Measurements from ENCODE around the gene NLN.

NLN gene

DNA sequence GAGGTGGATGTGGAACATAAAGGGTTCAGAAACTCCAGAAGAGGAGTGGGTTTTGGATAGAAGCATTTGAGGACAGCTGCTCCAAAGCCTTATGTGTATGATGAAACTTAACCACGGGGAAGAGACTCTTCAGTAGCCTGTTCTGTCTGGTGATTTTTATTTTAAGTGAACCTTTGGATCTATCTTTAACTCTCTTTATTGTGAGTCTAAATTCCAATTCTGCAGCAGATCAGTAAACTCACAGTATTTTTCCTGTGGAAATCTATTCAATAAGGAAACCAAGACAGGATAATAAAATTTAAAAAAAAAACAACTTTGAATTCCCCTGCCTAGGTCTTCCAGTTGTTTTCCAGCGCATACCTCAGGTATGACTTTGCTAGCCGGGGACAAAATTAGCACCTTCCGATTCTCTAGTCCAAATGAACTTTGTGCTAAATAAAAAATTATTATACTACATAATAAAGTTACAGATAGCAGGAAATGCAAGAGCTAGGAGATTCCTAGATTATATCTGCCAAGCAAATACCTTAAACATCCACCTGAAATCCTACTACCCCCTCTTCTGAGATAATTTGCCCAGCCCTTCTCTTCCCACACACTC is 101.9 kb downstream of the NLN start:
- TF ChIP-seq, protein P1, sequence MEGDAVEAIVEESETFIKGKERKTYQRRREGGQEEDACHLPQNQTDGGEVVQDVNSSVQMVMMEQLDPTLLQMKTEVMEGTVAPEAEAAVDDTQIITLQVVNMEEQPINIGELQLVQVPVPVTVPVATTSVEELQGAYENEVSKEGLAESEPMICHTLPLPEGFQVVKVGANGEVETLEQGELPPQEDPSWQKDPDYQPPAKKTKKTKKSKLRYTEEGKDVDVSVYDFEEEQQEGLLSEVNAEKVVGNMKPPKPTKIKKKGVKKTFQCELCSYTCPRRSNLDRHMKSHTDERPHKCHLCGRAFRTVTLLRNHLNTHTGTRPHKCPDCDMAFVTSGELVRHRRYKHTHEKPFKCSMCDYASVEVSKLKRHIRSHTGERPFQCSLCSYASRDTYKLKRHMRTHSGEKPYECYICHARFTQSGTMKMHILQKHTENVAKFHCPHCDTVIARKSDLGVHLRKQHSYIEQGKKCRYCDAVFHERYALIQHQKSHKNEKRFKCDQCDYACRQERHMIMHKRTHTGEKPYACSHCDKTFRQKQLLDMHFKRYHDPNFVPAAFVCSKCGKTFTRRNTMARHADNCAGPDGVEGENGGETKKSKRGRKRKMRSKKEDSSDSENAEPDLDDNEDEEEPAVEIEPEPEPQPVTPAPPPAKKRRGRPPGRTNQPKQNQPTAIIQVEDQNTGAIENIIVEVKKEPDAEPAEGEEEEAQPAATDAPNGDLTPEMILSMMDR (IDR thresholded peaks at IDR 0.05), result no peak
- H3K4me3 ChIP-seq, result no peak overlapping the region
- H3K27ac ChIP-seq, result no peak overlapping the region
- no peak for DNase-seq (ENCODE audit: low spot score)

DNA sequence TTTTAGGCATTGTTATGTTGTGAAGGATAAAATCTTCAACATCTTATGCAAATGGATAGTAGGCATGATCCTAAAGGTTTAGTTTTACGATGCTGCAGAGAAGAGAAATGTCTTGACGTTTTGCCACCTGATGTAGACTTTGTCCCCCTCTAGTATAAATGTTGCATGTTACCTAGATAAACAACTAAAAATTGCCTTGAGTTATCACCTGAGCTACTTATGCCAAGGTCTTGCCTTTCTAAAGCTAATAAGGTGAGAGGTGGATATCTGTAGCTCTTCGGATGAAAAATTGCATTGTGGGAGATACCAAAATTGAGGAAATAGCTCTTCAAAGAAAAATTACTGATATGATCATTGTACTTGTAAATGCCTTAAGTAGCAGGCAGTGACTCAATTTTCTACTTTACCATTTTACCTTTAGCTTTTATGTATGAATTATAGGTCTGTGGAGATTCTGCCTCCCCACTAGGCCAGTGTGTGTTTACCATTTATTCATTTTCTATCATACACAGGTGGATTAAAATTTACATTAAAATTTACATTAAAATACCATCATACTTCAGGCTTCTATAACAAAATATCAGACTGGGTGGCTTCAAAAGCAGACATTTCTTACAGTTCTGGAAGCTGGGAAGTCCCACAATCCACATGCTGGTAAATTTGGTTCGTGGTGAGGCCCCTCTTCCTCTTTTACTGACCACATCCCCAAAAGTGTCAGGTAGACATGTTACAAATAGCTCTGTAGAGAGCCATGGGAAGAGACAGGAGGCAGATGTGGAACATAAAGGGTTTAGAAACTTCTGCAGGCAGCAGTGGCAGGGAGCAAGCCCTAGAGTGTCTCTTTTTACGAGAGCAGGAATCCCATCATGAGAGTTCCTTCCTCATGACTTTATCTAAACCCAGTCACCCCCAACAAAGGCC is 103.7 kb downstream of the NLN start:
- no peak for DNase-seq (ENCODE audit: low spot score)
- TF ChIP-seq, protein P1 (IDR thresholded peaks at IDR 0.05), result no peak
- Histone ChIP-seq H3K27ac (no peak overlapping the region), H3K4me3 (no peak overlapping the region)

DNA sequence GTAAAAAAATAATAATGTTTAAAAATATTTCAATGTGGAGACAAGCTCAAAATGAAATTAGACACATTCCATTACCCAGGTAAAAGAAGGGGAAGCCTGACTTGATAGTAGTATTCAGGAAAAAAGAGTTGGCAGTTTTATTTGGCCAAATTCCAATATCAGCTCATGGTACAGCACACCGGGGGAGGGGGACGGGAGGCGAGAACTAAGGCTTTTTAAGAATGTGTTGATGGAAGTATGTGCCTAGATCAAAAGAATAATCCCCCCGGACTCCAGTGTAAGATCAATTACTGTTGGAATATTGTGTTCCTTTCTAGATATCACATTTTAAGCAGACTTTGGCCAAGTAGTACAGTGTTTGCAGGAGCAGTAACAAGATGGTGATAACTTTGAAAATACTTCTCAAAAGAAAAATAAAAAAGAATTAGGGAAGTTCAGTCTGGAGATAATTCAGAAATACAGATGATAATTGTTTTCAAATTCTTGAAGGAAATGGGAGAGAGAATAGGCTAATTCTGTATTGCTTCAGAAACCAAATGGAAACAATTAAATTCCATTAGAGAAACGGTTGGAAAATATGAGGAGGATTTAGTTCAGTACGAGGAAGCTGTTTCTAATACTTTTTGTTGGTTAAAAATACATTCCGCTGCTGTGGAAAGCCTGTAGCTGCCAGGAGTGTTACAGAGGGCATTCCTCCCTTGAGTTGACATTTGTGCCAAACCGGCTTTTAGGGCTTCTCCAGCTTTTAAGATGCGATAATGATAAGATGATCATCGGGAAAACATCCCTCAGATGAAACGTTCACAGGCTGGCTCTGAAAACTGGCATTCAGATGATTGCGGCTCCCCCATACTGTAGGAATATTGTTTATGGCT is 106.3 kb downstream of the NLN start:
- TF ChIP-seq, protein P1 (IDR thresholded peaks at IDR 0.05), result no peak
- no peak for DNase-seq (ENCODE audit: low spot score)
- Histone ChIP-seq H3K4me3 (peak overlapping the region; percentile 43), H3K27ac (peak overlapping the region in 1 of 2 donors; percentile 33)

DNA sequence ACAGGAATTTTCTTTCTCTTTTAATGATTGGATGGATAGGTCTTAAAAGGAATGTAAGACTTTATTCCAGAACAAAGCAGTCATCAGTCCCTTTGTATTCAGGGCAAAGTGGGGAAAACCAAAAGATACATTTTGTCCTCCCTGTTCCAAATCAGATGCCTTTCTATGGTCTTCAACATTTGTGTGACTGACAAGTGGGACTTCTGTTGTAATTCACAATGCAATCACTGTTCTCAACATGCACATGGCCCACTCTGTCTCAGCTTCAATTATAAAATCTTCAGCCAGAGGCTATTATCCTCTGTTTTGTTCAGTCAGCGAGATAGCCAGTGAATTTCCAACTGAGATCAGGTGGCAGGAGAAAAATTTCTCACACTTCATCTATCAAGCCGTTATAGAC is 108.9 kb downstream of the NLN start:
- DNase-seq (ENCODE audit: low spot score), result no peak
- H3K27ac ChIP-seq, result no peak overlapping the region
- TF ChIP-seq, protein P1 (IDR thresholded peaks at IDR 0.05), result no peak
- no peak overlapping the region for H3K4me3 ChIP-seq

DNA sequence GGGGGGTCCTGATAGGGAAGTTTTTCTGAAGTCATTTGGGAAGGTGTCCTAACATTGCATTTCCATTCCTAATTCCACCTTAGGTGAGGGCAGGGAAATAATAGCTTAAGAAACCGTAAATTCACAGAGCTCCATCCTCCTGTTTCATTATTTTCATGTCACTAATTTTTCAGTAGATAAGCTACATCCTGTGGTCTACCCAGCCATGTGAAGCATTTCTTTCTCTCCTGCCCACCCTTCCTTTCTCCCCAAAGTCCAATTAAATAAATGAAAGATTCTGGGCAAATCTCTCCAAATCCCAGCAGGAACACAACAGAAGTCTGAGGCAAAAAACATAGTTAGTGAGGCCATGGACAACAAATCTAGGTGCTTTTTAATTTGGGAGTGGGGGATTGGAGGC is 109.3 kb downstream of the NLN start:
- no peak overlapping the region for H3K27ac ChIP-seq
- no peak for DNase-seq (ENCODE audit: low spot score)
- TF ChIP-seq, protein P1 (IDR thresholded peaks at IDR 0.05), result no peak
- no peak overlapping the region for H3K4me3 ChIP-seq

DNA sequence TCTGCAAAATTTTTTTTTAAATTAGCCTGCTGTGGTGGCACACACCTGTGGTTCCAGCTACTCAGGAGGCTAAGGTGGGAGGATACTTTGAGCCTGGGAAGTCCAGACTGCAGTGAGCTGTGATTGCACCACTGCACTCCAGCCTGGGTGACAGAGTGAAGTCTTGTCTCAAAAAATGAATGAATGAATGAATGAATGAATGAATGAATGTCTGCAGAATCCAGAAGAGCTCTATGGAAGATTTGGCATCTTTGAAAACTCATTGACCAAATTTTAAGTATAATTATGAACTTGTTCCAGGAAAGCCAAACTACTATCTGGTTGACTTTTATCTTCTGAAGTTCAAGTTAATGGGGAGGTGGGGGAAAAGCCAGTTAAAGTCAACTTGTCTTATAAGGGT is 110.1 kb downstream of the NLN start:
- DNase-seq (ENCODE audit: low spot score), result no peak
- Histone ChIP-seq H3K4me3 (no peak overlapping the region), H3K27ac (no peak overlapping the region)
- TF ChIP-seq, protein P1 (IDR thresholded peaks at IDR 0.05), result no peak

Measured in coronary artery (tissue), 2 donors.